ENCODE data around the gene EEIG1. TPM values are rescaled to one million over a fixed set of nuclear protein-coding genes. Genes with fewer than 3 reads are reported as not detected.

Gene EEIG1
- total RNA-seq, 3 donors from 2014 or later, result 127 to 168 (median 144) TPM

DNA sequence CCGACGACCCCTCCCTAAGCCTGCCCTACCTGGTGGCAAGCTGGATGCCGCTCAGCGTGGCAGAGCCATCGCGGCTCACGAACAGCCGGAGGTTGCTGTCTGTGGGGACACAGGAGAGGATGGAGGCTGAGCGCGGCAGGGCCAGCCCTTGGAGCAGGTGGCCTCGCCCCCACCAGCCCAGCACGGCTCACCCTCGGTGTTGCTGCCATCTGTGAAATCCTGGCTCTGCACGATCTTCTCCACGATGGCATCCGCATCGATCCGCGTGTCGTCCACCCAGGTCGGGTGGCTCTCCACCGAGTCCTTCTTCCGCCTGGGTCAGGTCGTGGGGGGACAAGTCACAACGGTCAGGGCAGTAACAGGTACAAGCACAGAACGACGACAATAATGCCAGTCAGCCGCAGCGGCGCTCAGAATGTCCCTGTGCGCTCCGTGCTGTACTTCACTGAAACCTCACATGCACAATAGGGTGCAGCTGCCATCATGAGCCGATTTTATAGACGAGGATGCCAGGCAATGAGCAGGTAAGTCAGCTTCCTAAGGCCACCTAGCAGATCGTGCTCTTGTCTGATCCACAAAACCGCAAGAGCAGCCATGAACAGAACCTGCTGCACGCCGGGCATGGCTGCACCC is 36.1 kb downstream of the EEIG1 start:
- no peak for TF ChIP-seq CTCF (IDR thresholded peaks at IDR 0.05)
- Histone ChIP-seq H3K36me3 (ENCODE audit: low read depth) (peaks cover 5% of the 10 kb centered on the region), H3K4me1 (ENCODE audit: low read depth) (peaks cover 3% of the 10 kb centered on the region), H3K4me3 (no peak overlapping the region), H3K9me3 (no peaks in the 10 kb centered on the region)
- DNase-seq, result peak in 1 of 3 donors; percentile 56
- ATAC-seq, result no peak
- intact Hi-C loops (cut with DNase I, micrococcal nuclease), result loop anchor here in 1 of 2 donors (5.0 to 10.0 kb wide), 2 partner anchors 93 to 170 kb away; no protein-coding TSS in a partner anchor

- peak; percentile 85 for ATAC-seq
- peaks cover 3% of the 10 kb centered on the region for H3K4me1 ChIP-seq (ENCODE audit: low read depth)
Observed at GRCh38 chr9:127943731-127944144, 37.1 kb downstream of the EEIG1 start.

GRCh38 chr9:127943011-127943662 is 37.7 kb downstream of the EEIG1 start:
- peaks cover 5% of the 10 kb centered on the region for H3K4me1 ChIP-seq (ENCODE audit: low read depth)
- DNase-seq, result peak in 1 of 3 donors; percentile 53
- intact Hi-C loops (cut with DNase I, micrococcal nuclease), result loop anchor here (2.0 to 10.0 kb wide), 3 partner anchors 92 to 172 kb away; no protein-coding TSS in a partner anchor
- H3K9me3 ChIP-seq, result no peaks in the 10 kb centered on the region
- ATAC-seq, result no peak
- H3K4me3 ChIP-seq, result no peak overlapping the region
- no peak for TF ChIP-seq CTCF (IDR thresholded peaks at IDR 0.05)
- peaks cover 5% of the 10 kb centered on the region for H3K36me3 ChIP-seq (ENCODE audit: low read depth)

More at GRCh38 chr9:127943731-127944144, 37.1 kb downstream of the EEIG1 start:
- intact Hi-C loops (cut with DNase I, micrococcal nuclease), result loop anchor here (2.0 to 10.0 kb wide), 3 partner anchors 91 to 171 kb away; no protein-coding TSS in a partner anchor
- Histone ChIP-seq H3K4me3 (no peak overlapping the region), H3K9me3 (no peaks in the 10 kb centered on the region), H3K36me3 (ENCODE audit: low read depth) (peaks cover 5% of the 10 kb centered on the region)
- peak; percentile 89 to 91 (median 89) for DNase-seq
- TF ChIP-seq CTCF (IDR thresholded peaks at IDR 0.05), result peak; percentile 92

DNA sequence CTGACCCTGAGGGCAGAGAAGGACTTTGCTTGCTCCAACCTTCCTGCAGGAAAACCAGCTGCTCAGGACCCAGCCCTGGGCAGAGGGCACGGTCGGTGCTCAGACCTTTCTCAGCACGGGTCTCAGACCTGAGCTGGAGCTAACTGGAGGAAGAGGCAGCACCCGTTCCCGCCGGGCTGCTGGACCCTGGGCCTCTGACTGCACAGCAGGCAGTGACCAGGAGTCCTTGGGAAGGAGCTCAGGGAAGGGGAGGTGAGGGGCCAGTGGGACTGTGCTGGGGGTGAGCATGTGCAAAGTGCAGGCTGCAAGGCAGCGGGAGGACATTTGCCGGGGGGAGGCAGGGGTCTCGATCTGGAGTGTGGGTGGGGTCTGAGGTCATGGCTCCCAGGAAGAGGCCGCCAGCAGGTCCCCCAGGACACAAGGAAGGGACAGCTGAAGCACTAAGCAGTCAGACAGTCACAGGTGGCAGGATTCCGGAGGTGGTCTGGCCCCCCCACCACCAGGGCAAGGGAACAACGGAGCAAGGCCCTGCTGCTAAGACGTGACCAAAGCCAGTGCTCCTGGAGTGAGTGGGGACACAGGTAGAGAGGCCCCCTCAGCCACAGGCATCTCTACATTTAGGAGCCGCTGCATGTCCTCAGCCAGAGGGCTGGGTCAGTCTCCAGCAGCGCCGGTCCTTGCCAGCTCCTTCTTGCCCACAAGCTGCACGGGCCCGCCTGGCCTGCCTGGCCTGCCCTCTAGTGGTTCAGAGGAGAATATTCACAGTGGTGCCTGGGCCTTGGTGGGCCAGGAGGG is 38.4 kb downstream of the EEIG1 start:
- no peak overlapping the region for H3K4me3 ChIP-seq
- TF ChIP-seq CTCF (IDR thresholded peaks at IDR 0.05), result peak; percentile 73
- no peaks in the 10 kb centered on the region for H3K9me3 ChIP-seq
- peaks cover 5% of the 10 kb centered on the region for H3K36me3 ChIP-seq (ENCODE audit: low read depth)
- peaks cover 9% of the 10 kb centered on the region for H3K4me1 ChIP-seq (ENCODE audit: low read depth)
- intact Hi-C loops (cut with DNase I, micrococcal nuclease), result loop anchor here (2.0 to 10.0 kb wide), 3 partner anchors 92 to 172 kb away; no protein-coding TSS in a partner anchor
- ATAC-seq (peak; percentile 49), DNase-seq (peak; percentile 53 to 76 (median 70))

DNA sequence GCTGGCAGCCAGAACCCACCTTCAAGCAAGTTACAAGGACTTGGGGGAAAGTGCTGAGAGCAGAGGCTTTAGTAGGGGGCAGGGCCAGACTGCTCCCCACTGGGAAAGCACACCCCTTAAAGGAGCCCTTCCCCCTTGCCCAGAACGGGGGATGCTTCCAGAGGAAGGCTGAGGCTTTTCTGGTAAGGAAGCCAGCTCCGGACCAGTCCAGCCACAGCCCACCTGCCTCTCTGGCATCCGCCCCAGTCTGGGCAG is 38.9 kb downstream of the EEIG1 start:
- TF ChIP-seq CTCF (IDR thresholded peaks at IDR 0.05), result no peak
- ATAC-seq (no peak), DNase-seq (peak in 1 of 3 donors; percentile 46)
- Histone ChIP-seq H3K36me3 (ENCODE audit: low read depth) (peaks cover 5% of the 10 kb centered on the region), H3K4me1 (ENCODE audit: low read depth) (peaks cover 12% of the 10 kb centered on the region), H3K4me3 (no peak overlapping the region), H3K9me3 (no peaks in the 10 kb centered on the region)
- intact Hi-C loops (cut with DNase I, micrococcal nuclease), result loop anchor here (2.0 to 10.0 kb wide), 3 partner anchors 93 to 173 kb away; no protein-coding TSS in a partner anchor

Data from mucosa of descending colon (tissue), 3 donors.